Cardiac fibroblast (primary cell): ENCODE data around the gene HEMK1.

ENCODE experiments used
- DNase-seq, 2 donors: peaks; one replicate each; pipeline versions ENCODE4 v3.0.0 to v3.0.0-alpha.2; 2010; ENCODE audit warnings: low read depth in 2 of 2
- H3K4me3 ChIP-seq, 2 donors: replicated peaks in 1 of 2; 1 replicate in 1 of 2; 2 replicates in 1 of 2; pipeline ENCODE4 v1.5.1; 2011; ENCODE audit warnings: low read depth in 2 of 2, low read length in 2 of 2, mild to moderate bottlenecking in 2 of 2, moderate library complexity in 1 of 2
- TF ChIP-seq, protein P1 (sequence below): IDR thresholded peaks from one replicate; pipeline ENCODE4 v1.5.1; 2011; ENCODE audit warnings: low read depth, mild to moderate bottlenecking, low read length, inconsistent platforms

The HEMK1 gene

GRCh38 chr3:50627407-50628051 is 58.2 kb downstream of the HEMK1 start:
- H3K4me3 ChIP-seq: no peak overlapping the region
- DNase-seq: peak; percentile 40 to 72

DNA sequence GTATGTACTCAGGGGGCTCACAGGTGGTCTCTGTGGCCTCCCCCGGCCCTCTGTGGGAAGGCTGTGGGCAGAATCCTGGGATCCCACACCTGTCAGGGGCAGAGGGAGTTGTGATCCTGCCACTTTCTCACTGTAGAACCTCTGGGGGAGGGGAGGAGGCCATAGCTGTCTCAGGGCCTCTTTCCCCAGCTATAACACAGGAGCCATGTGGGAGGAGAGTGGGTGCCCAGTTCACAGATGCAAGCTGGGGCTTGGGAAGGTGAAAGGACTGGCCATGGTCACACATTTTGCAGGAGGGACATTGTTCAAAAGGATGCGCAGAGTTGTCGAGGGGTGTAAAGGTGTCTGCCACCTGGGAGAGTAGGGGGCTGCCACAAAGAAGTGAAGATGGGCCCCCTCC is 59.3 kb downstream of the HEMK1 start:
- DNase-seq: no peak
- no peak overlapping the region for H3K4me3 ChIP-seq
- TF ChIP-seq, protein P1, sequence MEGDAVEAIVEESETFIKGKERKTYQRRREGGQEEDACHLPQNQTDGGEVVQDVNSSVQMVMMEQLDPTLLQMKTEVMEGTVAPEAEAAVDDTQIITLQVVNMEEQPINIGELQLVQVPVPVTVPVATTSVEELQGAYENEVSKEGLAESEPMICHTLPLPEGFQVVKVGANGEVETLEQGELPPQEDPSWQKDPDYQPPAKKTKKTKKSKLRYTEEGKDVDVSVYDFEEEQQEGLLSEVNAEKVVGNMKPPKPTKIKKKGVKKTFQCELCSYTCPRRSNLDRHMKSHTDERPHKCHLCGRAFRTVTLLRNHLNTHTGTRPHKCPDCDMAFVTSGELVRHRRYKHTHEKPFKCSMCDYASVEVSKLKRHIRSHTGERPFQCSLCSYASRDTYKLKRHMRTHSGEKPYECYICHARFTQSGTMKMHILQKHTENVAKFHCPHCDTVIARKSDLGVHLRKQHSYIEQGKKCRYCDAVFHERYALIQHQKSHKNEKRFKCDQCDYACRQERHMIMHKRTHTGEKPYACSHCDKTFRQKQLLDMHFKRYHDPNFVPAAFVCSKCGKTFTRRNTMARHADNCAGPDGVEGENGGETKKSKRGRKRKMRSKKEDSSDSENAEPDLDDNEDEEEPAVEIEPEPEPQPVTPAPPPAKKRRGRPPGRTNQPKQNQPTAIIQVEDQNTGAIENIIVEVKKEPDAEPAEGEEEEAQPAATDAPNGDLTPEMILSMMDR: no peak

More at GRCh38 chr3:50627407-50628051, 58.2 kb downstream of the HEMK1 start:
- TF ChIP-seq, protein P1: peak; percentile 41

GRCh38 chr3:50630394-50630793 is 61.1 kb downstream of the HEMK1 start:
- TF ChIP-seq, protein P1: no peak
- no peak overlapping the region for H3K4me3 ChIP-seq
- DNase-seq: no peak

- TF ChIP-seq, protein P1: no peak
- no peak for DNase-seq
These were observed 61.6 kb downstream of the HEMK1 start for GRCh38 chr3:50630877-50631276.

DNA sequence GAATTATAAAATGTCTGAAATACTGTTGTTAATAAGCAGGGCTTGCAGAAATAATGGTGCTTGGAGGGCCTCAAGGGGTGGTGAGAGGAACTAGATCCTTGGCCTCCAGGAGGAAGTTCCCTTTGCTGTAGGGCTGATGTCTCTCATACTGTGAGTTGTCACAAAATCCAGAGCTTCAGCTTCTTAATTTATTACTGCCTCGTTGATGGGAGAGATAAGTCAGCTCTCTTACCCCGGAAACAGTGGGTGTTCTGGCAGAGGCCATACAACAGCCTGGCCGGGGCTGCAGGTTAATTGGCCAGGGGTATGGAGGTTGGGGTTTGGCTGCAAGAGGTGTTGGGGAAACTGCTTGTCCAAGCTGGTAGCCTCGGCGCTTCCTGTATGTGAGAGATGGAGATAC is 63.1 kb downstream of the HEMK1 start:
- no peak overlapping the region for H3K4me3 ChIP-seq
- TF ChIP-seq, protein P1: no peak
- no peak for DNase-seq

More at GRCh38 chr3:50630877-50631276, 61.6 kb downstream of the HEMK1 start:
- no peak overlapping the region for H3K4me3 ChIP-seq

GRCh38 chr3:50633230-50633790 is 64.0 kb downstream of the HEMK1 start:
- TF ChIP-seq, protein P1: no peak
- H3K4me3 ChIP-seq: no peak overlapping the region
- DNase-seq: no peak
